HFFc6 (cell line): Measurements from ENCODE around the gene MRPS6. TPM values are rescaled to one million over a fixed set of nuclear protein-coding genes. Genes with fewer than 3 reads are reported as not detected.

Experiments
- DNase-seq: peaks from one replicate; pipeline ENCODE4 v3.0.0-alpha.2; 2018
- H3K27ac Mint-ChIP-seq: 2 replicates; pipeline ENCODE4 v1.8.0; 2020; ENCODE audit warnings: mild to moderate bottlenecking, mixed read lengths
- H3K27me3 Mint-ChIP-seq: 2 replicates; pipeline ENCODE4 v1.8.0; 2021; ENCODE audit warnings: mild to moderate bottlenecking, moderate library complexity, mixed read lengths; ENCODE audit not compliant: insufficient read depth
- H3K36me3 Mint-ChIP-seq: 2 replicates; pipeline ENCODE4 v1.8.0; 2021; ENCODE audit warnings: low read depth, mixed read lengths
- H3K4me1 Mint-ChIP-seq: 2 replicates; pipeline ENCODE4 v1.8.0; 2020; ENCODE audit warnings: low read depth, mixed read lengths
- H3K4me3 Mint-ChIP-seq: 2 replicates; pipeline ENCODE4 v1.8.0; 2020; ENCODE audit warnings: mild to moderate bottlenecking, moderate library complexity, mixed read lengths
- H3K9me3 Mint-ChIP-seq: 2 replicates; pipeline ENCODE4 v1.8.0; 2020; ENCODE audit warnings: mild to moderate bottlenecking, mixed read lengths
- total RNA-seq, 6 experiments: library from RNA; stranded (reverse); fragmentation: NEBNext Ultra II Directional; extraction: Animal tissue kit (Norgen Biotek cat#: 25700); gene quantifications; 2 replicates in 1 of 6; 3 replicates in 5 of 6; pipeline ENCODE4 v1.2.3, GENCODE V29; 2021
- TF ChIP-seq, protein P1 (sequence below): fragments of 200-600 bp; sonication (generic); IDR thresholded peaks from 2 replicates; pipeline ENCODE4 v1.5.0; 2021; ENCODE audit warnings: antibody characterized with exemption, mild to moderate bottlenecking

MRPS6 gene
- total RNA-seq, 6 experiments from 2014 or later = 57.1 to 89.6 (median 62.8) TPM

DNA sequence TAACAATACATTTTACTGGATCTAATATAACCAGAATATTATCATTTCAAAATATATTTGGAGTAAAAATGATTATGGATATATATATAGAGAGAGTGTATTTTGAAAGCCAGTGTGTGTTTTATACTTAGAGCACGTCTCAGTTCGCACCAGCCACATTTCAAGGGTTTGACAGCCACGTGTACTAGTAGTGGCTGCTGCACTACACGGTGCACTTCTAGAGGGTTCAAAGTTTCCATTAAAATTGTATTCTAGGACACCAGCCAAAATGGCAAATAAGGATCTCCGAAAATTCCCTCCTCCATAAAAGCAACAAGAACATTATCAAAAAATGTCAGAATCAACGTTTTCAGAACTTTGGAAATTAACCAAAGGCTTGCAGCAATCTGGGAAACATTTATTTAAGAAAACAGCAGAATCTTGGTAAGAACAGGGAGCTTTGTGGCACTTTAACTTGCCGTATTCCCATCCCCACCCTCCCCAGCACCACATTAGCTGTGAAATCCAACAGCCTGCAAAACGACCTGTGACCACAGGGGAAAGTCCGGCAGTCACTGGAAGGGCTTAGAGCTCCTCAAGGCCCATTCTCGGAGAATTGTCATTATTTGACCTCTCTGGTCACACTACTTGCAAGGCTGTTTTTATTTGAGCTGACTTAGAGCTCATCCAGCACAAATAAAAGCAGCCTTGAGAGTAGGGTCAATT lies 33.5 kb upstream of the MRPS6 start:
- Mint-ChIP-seq H3K27me3 (peaks cover 3% of the 10 kb centered on the region), H3K4me3 (no peak overlapping the region), H3K36me3 (peaks cover 5% of the 10 kb centered on the region; the same call in 1 of the 2 replicates), H3K4me1 (peaks cover 31% of the 10 kb centered on the region), H3K27ac (no peak overlapping the region), H3K9me3 (peaks cover 5% of the 10 kb centered on the region; the same call in 1 of the 2 replicates)
- TF ChIP-seq, protein P1, sequence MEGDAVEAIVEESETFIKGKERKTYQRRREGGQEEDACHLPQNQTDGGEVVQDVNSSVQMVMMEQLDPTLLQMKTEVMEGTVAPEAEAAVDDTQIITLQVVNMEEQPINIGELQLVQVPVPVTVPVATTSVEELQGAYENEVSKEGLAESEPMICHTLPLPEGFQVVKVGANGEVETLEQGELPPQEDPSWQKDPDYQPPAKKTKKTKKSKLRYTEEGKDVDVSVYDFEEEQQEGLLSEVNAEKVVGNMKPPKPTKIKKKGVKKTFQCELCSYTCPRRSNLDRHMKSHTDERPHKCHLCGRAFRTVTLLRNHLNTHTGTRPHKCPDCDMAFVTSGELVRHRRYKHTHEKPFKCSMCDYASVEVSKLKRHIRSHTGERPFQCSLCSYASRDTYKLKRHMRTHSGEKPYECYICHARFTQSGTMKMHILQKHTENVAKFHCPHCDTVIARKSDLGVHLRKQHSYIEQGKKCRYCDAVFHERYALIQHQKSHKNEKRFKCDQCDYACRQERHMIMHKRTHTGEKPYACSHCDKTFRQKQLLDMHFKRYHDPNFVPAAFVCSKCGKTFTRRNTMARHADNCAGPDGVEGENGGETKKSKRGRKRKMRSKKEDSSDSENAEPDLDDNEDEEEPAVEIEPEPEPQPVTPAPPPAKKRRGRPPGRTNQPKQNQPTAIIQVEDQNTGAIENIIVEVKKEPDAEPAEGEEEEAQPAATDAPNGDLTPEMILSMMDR = no peak
- no peak for DNase-seq

DNA sequence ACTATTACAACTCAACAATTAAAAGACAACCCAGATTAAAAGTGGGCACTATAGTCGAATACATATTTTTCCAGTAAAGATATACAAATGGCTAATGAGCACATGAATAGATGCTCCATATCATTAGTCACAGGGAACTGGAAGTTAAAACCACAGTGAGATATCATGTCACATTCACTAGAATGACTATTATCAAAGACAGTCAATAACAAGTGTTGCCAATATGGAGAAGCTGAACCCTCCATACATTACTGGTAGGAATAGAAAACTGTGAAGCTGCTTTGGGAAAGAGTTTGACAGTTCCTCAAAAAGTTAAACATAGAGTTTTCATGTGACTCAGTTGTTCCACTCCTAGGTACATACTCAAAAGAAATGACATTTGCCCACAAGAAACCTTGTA lies 30.6 kb upstream of the MRPS6 start:
- Mint-ChIP-seq H3K27ac (no peak overlapping the region), H3K27me3 (peaks cover 7% of the 10 kb centered on the region), H3K36me3 (no peaks in the 10 kb centered on the region), H3K4me3 (no peak overlapping the region), H3K4me1 (peaks cover 14% of the 10 kb centered on the region), H3K9me3 (no peaks in the 10 kb centered on the region)
- TF ChIP-seq, protein P1 = no peak
- DNase-seq = no peak

DNA sequence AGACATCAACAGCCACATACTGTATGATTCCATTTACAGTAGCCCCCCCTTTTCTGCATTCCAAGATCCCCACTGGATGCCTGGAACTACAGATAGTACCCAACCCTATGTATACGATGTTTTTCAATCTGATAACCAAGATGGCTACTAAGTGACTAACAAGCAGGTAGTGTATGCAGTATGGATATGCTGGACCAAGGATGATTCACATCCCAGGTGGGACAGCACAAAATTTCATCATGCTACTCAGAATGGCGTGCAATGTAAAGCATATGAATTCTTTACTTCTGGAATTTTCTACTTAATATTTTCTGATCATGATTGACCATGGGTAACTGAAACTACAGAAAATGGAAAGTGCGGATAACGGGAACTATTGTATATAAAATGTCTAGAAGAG lies 30.0 kb upstream of the MRPS6 start:
- Mint-ChIP-seq H3K27me3 (peaks cover 7% of the 10 kb centered on the region), H3K4me1 (peaks cover 9% of the 10 kb centered on the region), H3K27ac (no peak overlapping the region), H3K36me3 (no peaks in the 10 kb centered on the region), H3K4me3 (no peak overlapping the region), H3K9me3 (no peaks in the 10 kb centered on the region)
- DNase-seq = no peak
- TF ChIP-seq, protein P1 = no peak

DNA sequence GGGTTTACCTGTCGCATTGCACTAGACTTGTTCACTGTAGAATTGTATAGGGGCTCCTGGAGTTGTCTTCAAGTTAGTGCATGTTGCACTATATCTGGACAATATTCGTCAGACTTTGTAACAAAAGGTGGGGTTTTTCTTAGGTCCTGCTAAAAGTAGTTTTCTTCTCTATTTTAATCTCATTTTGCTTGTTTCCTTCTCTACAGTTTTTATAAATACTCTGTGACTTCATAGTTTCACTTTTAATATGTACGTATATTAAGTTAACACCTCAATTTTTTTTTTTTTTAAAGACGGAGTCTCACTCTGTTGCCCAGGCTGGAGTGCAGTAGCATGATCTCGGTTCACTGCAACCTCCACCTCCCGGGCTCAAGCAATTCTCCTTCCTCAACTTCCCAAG lies 26.5 kb upstream of the MRPS6 start:
- Mint-ChIP-seq H3K27me3 (peaks cover 7% of the 10 kb centered on the region), H3K36me3 (no peaks in the 10 kb centered on the region), H3K4me3 (no peak overlapping the region), H3K27ac (no peak overlapping the region), H3K9me3 (no peaks in the 10 kb centered on the region), H3K4me1 (no peaks in the 10 kb centered on the region)
- TF ChIP-seq, protein P1 = no peak
- no peak for DNase-seq

DNA sequence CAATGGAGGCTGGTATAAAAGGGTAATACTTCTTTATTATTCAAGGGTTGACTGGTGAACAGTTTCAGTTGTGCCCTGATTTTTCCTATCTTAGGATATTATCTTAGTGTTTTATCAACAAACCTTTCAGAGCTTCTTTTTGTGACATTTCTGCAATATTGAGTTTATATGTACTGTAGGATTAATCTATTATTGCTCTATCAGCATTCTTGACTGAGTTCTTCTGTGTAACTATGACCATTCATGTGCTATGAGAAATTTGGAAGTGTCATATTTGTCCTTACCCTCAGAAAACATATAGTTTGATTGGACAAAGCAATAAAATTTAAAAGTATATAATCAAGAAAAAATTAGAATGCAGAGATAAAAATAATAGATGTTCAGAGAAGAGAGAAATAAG lies 25.5 kb upstream of the MRPS6 start:
- DNase-seq = no peak
- Mint-ChIP-seq H3K27me3 (peaks cover 7% of the 10 kb centered on the region), H3K4me3 (no peak overlapping the region), H3K9me3 (no peaks in the 10 kb centered on the region), H3K36me3 (no peaks in the 10 kb centered on the region), H3K27ac (no peak overlapping the region), H3K4me1 (no peaks in the 10 kb centered on the region)
- TF ChIP-seq, protein P1 = no peak
